Smooth muscle cell (in vitro differentiated cells): Measurements from ENCODE around the gene AARS2. TPM values are rescaled to one million over a fixed set of nuclear protein-coding genes. Genes with fewer than 3 reads are reported as not detected.

Experiments used
- DNase-seq: peaks from one replicate; lab custom pipeline; 2025; ENCODE audit not compliant: unreplicated experiment; lab: John Stamatoyannopoulos, UW
- H2AFZ ChIP-seq: fragments of 200-600 bp; sonication (generic); 2 replicates; pipeline ENCODE4 v1.6.0; 2016; ENCODE audit warnings: antibody characterized with exemption, low read depth, mild to moderate bottlenecking
- H3F3A ChIP-seq: fragments of 200-600 bp; sonication (generic); 2 replicates; pipeline ENCODE4 v1.6.0; 2017; ENCODE audit warnings: antibody characterized with exemption, low read depth
- H3K27ac ChIP-seq: fragments of 200-600 bp; sonication (generic); 2 replicates; pipeline ENCODE4 v1.5.1; 2016; ENCODE audit warnings: low read depth, mild to moderate bottlenecking
- H3K27me3 ChIP-seq: fragments of 200-600 bp; sonication (generic); 2 replicates; pipeline ENCODE4 v1.6.1; 2016; ENCODE audit warnings: low read depth, mild to moderate bottlenecking
- H3K36me3 ChIP-seq: fragments of 200-600 bp; sonication (generic); 2 replicates; pipeline ENCODE4 v1.5.1; 2016; ENCODE audit warnings: low read depth
- H3K4me1 ChIP-seq: fragments of 200-600 bp; sonication (generic); 2 replicates; pipeline ENCODE4 v1.5.1; 2016; ENCODE audit warnings: low read depth
- H3K4me2 ChIP-seq: fragments of 200-600 bp; sonication (generic); 2 replicates; pipeline ENCODE4 v1.6.0; 2016; ENCODE audit warnings: mild to moderate bottlenecking
- H3K4me3 ChIP-seq: fragments of 200-600 bp; sonication (generic); 2 replicates; pipeline ENCODE4 v1.5.1; 2016; ENCODE audit warnings: mild to moderate bottlenecking
- H3K79me2 ChIP-seq: fragments of 200-600 bp; sonication (generic); 2 replicates; pipeline ENCODE4 v1.6.0; 2016; ENCODE audit warnings: low read depth, mild to moderate bottlenecking
- H3K9ac ChIP-seq: fragments of 200-600 bp; sonication (generic); 2 replicates; pipeline ENCODE4 v1.6.0; 2016; ENCODE audit warnings: low read depth
- H3K9me3 ChIP-seq: fragments of 200-600 bp; sonication (generic); replicated peaks from 2 replicates; pipeline ENCODE4 v1.5.1; 2016; ENCODE audit warnings: low read depth
- H4K20me1 ChIP-seq: fragments of 200-600 bp; sonication (generic); 2 replicates; pipeline ENCODE4 v1.6.0; 2016; ENCODE audit warnings: low read depth
- CTCF ChIP-seq: fragments of 200-600 bp; sonication (generic); IDR thresholded peaks from 2 replicates; pipeline ENCODE4 v1.5.1; 2017; ENCODE audit warnings: borderline replicate concordance, mild to moderate bottlenecking, antibody characterized with exemption; ENCODE audit not compliant: insufficient read depth, poor library complexity, severe bottlenecking
- WGBS: methylation state at CpG from one replicate; pipeline ENCODE4 v1.1.7; 2016; ENCODE audit warnings: low lambda C conversion rate; 5-methylcytosine and 5-hydroxymethylcytosine counted together
- polyA plus RNA-seq: library from polyadenylated mRNA; unstranded; fragments of >200 nt; fragmentation: Nextera tagmentation; extraction: Ambion mirVana; gene quantifications from 2 replicates; pipeline ENCODE4 v1.2.1, GENCODE V29; 2016
- total RNA-seq: library from RNA; depleted of rRNA; stranded (reverse); fragments of >200 nt; gene quantifications from 2 replicates; pipeline ENCODE4 v1.2.3, GENCODE V29; 2014

Gene AARS2
- total and polyA plus RNA-seq, 2 experiments from 2014 or later = 7.5 to 15.1 TPM

DNA sequence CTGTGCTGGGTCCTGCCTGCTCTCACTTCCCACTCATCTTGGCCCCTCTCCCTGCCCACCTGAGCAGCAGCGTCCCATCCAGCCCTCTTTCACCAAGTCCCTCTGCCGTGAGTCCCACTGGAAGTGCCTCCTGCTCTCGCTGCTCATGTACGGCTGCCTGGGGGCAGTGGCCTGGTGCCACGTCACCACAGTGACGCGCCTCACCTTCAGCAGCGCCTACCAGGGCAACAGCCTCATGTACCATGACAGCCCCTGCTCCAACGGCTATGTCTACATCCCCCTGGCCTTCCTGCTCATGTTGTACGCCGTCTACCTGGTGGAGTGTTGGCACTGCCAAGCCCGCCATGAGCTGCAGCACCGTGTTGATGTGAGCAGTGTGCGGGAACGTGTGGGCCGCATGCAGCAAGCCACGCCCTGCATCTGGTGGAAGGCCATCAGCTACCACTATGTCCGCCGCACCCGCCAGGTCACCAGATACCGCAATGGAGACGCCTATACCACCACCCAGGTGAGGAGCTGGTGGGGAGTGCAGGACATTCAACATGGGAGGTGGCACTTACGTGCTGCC lies 40.1 kb downstream of the AARS2 start:
- no peaks in the 10 kb centered on the region for H3K79me2 ChIP-seq

GRCh38 chr6:44272529-44272928 lies 40.6 kb downstream of the AARS2 start:
- no peaks in the 10 kb centered on the region for H3F3A ChIP-seq
- no peak for TF ChIP-seq CTCF
- H3K79me2 ChIP-seq = no peaks in the 10 kb centered on the region
- DNase-seq = no peak
- H3K36me3 ChIP-seq = no peaks in the 10 kb centered on the region
- no peaks in the 10 kb centered on the region for H3K9me3 ChIP-seq
- H3K4me2 ChIP-seq = no peak overlapping the region
- peaks cover 81% of the 10 kb centered on the region for H3K27me3 ChIP-seq
- H2AFZ ChIP-seq = no peak overlapping the region
- H3K4me3 ChIP-seq = no peak overlapping the region
- no peak overlapping the region for H3K9ac ChIP-seq
- H3K4me1 ChIP-seq = peaks cover 4% of the 10 kb centered on the region
- 95% methylated on average over 3 of the region's 3 CpGs for WGBS
- H3K27ac ChIP-seq = no peak overlapping the region
- no peaks in the 10 kb centered on the region for H4K20me1 ChIP-seq

More for the DNA sequence above, 40.1 kb downstream of the AARS2 start:
- Histone ChIP-seq H3F3A (no peaks in the 10 kb centered on the region), H3K36me3 (no peaks in the 10 kb centered on the region), H2AFZ (no peak overlapping the region), H3K27me3 (peaks cover 86% of the 10 kb centered on the region), H3K4me1 (peaks cover 4% of the 10 kb centered on the region), H4K20me1 (no peaks in the 10 kb centered on the region), H3K4me2 (no peak overlapping the region), H3K27ac (no peak overlapping the region), H3K9me3 (no peaks in the 10 kb centered on the region), H3K4me3 (no peak overlapping the region), H3K9ac (no peak overlapping the region)
- no peak for TF ChIP-seq CTCF
- DNase-seq = no peak
- 88% methylated on average over 23 of the region's 23 CpGs for WGBS

DNA sequence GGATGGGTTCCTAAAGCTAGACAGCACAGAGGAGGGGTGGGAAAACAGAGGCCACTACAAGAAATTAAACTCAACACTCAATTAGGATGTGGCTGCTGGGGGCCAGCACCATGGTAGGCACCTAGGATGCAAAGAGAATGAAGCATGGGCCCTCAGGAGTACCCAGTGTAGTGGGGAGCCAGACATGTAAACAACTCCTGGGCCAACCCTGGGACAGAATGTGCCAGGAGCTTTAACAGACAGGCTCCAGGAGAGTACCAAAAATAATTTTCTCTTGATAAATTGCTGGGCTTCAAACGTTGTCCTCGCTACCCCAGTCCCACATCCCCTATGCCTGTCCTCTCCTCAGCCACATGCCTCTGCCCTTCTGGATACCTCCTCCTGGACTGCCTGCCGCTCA lies 41.2 kb downstream of the AARS2 start:
- H3K27ac ChIP-seq = no peak overlapping the region
- no peak overlapping the region for H2AFZ ChIP-seq
- no peak overlapping the region for H3K9ac ChIP-seq
- no peak overlapping the region for H3K4me2 ChIP-seq
- no peak for DNase-seq
- no peaks in the 10 kb centered on the region for H3K36me3 ChIP-seq
- TF ChIP-seq CTCF = no peak
- peaks cover 74% of the 10 kb centered on the region for H3K27me3 ChIP-seq
- H3F3A ChIP-seq = no peaks in the 10 kb centered on the region
- peaks cover 4% of the 10 kb centered on the region for H3K4me1 ChIP-seq
- H3K79me2 ChIP-seq = no peaks in the 10 kb centered on the region
- no peaks in the 10 kb centered on the region for H4K20me1 ChIP-seq
- H3K4me3 ChIP-seq = no peak overlapping the region
- H3K9me3 ChIP-seq = no peaks in the 10 kb centered on the region
- 76% methylated on average over 3 of the region's 3 CpGs for WGBS

DNA sequence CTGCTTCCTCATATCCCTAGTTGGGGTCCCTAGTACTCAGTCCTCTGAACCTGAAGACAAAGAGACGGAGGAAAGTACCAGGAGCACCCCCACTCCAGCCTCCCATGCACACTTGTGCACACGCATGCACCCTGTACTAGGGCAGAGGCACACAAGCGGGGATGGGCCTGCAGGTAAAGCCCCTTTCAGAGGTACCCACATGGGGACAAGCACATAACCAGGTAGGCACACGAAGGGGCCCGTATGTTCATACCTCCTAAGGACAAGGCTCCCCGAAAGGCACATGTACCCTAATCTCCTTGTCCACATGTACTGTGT lies 41.8 kb downstream of the AARS2 start:
- no peak overlapping the region for H3K27ac ChIP-seq
- no peak overlapping the region for H3K4me3 ChIP-seq
- H3K27me3 ChIP-seq = peaks cover 69% of the 10 kb centered on the region
- H3K9me3 ChIP-seq = no peaks in the 10 kb centered on the region
- H2AFZ ChIP-seq = no peak overlapping the region
- H4K20me1 ChIP-seq = no peaks in the 10 kb centered on the region
- no peak for DNase-seq
- H3K4me2 ChIP-seq = no peak overlapping the region
- H3K4me1 ChIP-seq = peaks cover 4% of the 10 kb centered on the region
- no peak overlapping the region for H3K9ac ChIP-seq
- H3F3A ChIP-seq = no peaks in the 10 kb centered on the region
- WGBS = 87% methylated on average over 6 of the region's 6 CpGs
- no peaks in the 10 kb centered on the region for H3K36me3 ChIP-seq
- no peaks in the 10 kb centered on the region for H3K79me2 ChIP-seq
- no peak for TF ChIP-seq CTCF
